Gastroesophageal sphincter (tissue), 4 donors: ENCODE measurements around the gene CCDC33. TPM values are rescaled to one million over a fixed set of nuclear protein-coding genes. Genes with fewer than 3 reads are reported as not detected.

Experiments used
- ATAC-seq: fragments of 150-250 bp; one replicate; pipeline ENCODE4 v1.9.1; 2016; ENCODE audit warnings: mild to moderate bottlenecking, moderate library complexity
- H3K27ac ChIP-seq, 4 donors: fragments of 200-600 bp; sonication (generic) in 3 of 4; 1 replicate in 3 of 4; 2 replicates in 1 of 4; pipeline ENCODE4 v1.5.1; 2016 to 2019
- H3K27me3 ChIP-seq: fragments of 200-600 bp; sonication (generic); one replicate; pipeline ENCODE4 v1.5.1; 2019
- H3K36me3 ChIP-seq, 2 donors: fragments of 200-600 bp; sonication (generic); one replicate each; pipeline ENCODE4 v1.5.1; 2019; ENCODE audit warnings: control low read depth in 1 of 2
- H3K4me1 ChIP-seq, 3 donors: fragments of 200-600 bp; sonication (generic); 1 replicate in 2 of 3; 2 replicates in 1 of 3; pipeline ENCODE4 v1.5.1; 2016 to 2019; ENCODE audit warnings: control low read depth in 2 of 3
- H3K4me3 ChIP-seq, 2 donors: fragments of 200-600 bp; sonication (generic); one replicate each; pipeline ENCODE4 v1.5.1; 2019; ENCODE audit warnings: mild to moderate bottlenecking in 1 of 2, moderate library complexity in 1 of 2
- H3K9me3 ChIP-seq, 3 donors: fragments of 200-600 bp; sonication (generic); one replicate each; pipeline ENCODE4 v1.5.1; 2017 to 2019; ENCODE audit warnings: control low read depth in 2 of 3
- EP300 ChIP-seq: sonication (generic); formaldehyde crosslinking; IDR thresholded peaks from one replicate; pipeline ENCODE4 v1.6.1; 2017; ENCODE audit warnings: antibody characterized with exemption, mild to moderate bottlenecking
- POLR2A ChIP-seq, 2 donors: fragments of 450-650 bp; IDR thresholded peaks; one replicate each; pipeline ENCODE4 v1.6.1; 2017; ENCODE audit warnings: antibody characterized with exemption in 2 of 2, mild to moderate bottlenecking in 2 of 2, moderate library complexity in 1 of 2
- POLR2AphosphoS5 ChIP-seq: sonication (generic); formaldehyde crosslinking; IDR thresholded peaks from one replicate; pipeline ENCODE4 v1.6.1; 2017; ENCODE audit warnings: antibody characterized with exemption
- WGBS, 2 donors: methylation state at CpG; one replicate each; pipeline ENCODE4 v1.1.5; 2018; ENCODE audit warnings: low coverage in 1 of 2; 5-methylcytosine and 5-hydroxymethylcytosine counted together
- total RNA-seq, 4 donors: library from RNA; depleted of rRNA; stranded (reverse); fragments of >200 nt; gene quantifications; one replicate each; pipeline ENCODE4 v1.1.0, GENCODE V29; 2016
- TF ChIP-seq, protein P1 (sequence below), 4 experiments: fragments of 200-600 bp in 2 of 4; fragments of 450-650 bp in 2 of 4; sonication (generic) in 1 of 4; IDR thresholded peaks; one replicate each; pipeline ENCODE4 v1.5.1; 2017 to 2019; ENCODE audit warnings: antibody characterized with exemption in 4 of 4, mild to moderate bottlenecking in 2 of 4, moderate library complexity in 2 of 4

Gene CCDC33
- total RNA-seq, 4 donors from 2014 or later: not detected

DNA sequence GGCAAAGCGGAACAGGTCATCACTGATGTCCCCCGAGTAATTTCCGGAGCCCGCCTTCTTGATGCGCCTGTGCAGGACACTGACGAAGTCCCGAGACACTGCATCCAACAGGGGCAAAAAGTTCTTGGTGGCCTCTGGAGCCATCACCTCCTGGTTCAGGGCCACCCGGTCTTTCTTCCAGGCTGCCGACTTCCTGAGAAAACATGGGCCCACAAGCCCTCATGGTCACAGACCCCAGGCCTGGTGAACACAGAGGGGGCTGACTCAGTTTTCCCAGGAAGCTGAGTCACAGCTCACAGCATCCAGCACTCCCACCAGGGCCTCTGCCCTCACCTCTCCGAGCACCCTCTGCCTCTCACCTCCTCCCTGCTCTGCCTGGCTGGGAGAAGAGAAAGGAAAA lies 108.9 kb downstream of the CCDC33 start:
- no peaks in the 10 kb centered on the region for H3K9me3 ChIP-seq
- no peak overlapping the region for H3K4me3 ChIP-seq
- H3K27me3 ChIP-seq: peaks cover 7% of the 10 kb centered on the region
- ATAC-seq: no peak
- H3K36me3 ChIP-seq: no peaks in the 10 kb centered on the region
- no peaks in the 10 kb centered on the region for H3K4me1 ChIP-seq
- TF ChIP-seq, protein P1, sequence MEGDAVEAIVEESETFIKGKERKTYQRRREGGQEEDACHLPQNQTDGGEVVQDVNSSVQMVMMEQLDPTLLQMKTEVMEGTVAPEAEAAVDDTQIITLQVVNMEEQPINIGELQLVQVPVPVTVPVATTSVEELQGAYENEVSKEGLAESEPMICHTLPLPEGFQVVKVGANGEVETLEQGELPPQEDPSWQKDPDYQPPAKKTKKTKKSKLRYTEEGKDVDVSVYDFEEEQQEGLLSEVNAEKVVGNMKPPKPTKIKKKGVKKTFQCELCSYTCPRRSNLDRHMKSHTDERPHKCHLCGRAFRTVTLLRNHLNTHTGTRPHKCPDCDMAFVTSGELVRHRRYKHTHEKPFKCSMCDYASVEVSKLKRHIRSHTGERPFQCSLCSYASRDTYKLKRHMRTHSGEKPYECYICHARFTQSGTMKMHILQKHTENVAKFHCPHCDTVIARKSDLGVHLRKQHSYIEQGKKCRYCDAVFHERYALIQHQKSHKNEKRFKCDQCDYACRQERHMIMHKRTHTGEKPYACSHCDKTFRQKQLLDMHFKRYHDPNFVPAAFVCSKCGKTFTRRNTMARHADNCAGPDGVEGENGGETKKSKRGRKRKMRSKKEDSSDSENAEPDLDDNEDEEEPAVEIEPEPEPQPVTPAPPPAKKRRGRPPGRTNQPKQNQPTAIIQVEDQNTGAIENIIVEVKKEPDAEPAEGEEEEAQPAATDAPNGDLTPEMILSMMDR (IDR thresholded peaks at IDR 0.05): no peak
- TF ChIP-seq POLR2AphosphoS5 (no peak), POLR2A (IDR thresholded peaks at IDR 0.05) (no peak), EP300 (no peak)
- H3K27ac ChIP-seq: no peak overlapping the region
- 17 to 91% methylated on average over 1 to 5 of the region's 10 CpGs for WGBS, 2 donors

DNA sequence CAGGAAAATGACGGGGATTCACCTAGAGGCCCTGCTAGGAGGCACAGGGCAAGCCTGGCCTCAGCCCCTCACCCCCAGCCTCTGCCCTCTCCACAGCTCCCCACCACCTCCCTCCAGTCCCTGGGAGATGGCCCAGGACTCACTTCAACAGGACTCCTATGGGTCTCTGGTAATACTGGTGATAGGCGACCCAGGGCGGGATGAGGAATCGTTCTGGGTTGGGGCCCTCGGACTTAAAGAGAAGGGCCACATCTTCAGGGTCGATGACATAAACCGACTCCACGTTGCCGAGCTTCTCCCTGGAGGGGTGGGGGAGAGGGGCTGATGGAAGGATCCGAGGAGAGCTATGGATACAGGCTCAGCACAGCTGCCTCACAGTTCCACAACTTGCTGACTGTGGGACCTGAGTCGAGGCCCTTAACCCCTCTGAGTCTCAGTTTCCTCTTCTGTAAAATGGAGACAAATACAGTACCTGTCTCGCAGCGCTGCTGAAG lies 111.7 kb downstream of the CCDC33 start:
- peaks cover 23% of the 10 kb centered on the region for H3K27me3 ChIP-seq
- ATAC-seq: no peak
- no peak overlapping the region for H3K27ac ChIP-seq
- no peaks in the 10 kb centered on the region for H3K36me3 ChIP-seq
- WGBS, 2 donors: 74 to 93% methylated on average over 2 to 5 of the region's 13 CpGs
- TF ChIP-seq POLR2AphosphoS5: no peak
- no peak for TF ChIP-seq EP300
- TF ChIP-seq, protein P1 (IDR thresholded peaks at IDR 0.05): no peak
- no peak for TF ChIP-seq POLR2A (IDR thresholded peaks at IDR 0.05)
- no peak overlapping the region for H3K4me3 ChIP-seq
- no peaks in the 10 kb centered on the region for H3K4me1 ChIP-seq
- H3K9me3 ChIP-seq: no peaks in the 10 kb centered on the region

DNA sequence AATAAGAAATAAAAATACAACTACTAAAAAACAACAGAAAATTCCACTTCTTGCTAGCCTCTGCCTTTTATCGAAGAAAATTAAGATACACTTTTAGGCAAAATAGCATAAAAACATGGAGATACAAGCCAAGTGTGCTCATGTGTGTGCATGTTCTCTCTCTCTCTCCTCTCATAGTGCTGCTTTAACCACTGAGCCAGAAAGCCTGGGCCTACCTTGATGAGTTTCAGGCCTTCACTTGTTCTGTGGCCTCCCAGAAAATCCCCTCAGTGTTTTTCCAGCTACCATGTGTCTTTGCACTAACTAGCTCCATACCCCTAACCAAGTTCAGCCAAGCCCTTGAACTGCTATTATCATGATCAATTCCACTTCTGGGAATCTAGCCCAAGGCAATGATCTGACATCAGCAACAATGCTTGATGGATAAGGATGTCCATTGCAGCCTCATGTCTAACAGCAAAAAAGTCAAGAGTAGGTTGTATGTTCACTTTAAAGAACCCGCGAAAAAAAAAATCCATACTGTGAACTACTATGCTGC lies 113.2 kb downstream of the CCDC33 start:
- Histone ChIP-seq H3K27ac (no peak overlapping the region), H3K9me3 (no peaks in the 10 kb centered on the region), H3K27me3 (peaks cover 16% of the 10 kb centered on the region), H3K36me3 (no peaks in the 10 kb centered on the region), H3K4me1 (no peaks in the 10 kb centered on the region), H3K4me3 (no peak overlapping the region)
- WGBS, 2 donors: 97 to 100% methylated on average over 1 to 3 of the region's 3 CpGs
- TF ChIP-seq, protein P1 (IDR thresholded peaks at IDR 0.05): no peak
- TF ChIP-seq POLR2A (IDR thresholded peaks at IDR 0.05): no peak
- no peak for TF ChIP-seq POLR2AphosphoS5
- no peak for TF ChIP-seq EP300
- ATAC-seq: no peak

DNA sequence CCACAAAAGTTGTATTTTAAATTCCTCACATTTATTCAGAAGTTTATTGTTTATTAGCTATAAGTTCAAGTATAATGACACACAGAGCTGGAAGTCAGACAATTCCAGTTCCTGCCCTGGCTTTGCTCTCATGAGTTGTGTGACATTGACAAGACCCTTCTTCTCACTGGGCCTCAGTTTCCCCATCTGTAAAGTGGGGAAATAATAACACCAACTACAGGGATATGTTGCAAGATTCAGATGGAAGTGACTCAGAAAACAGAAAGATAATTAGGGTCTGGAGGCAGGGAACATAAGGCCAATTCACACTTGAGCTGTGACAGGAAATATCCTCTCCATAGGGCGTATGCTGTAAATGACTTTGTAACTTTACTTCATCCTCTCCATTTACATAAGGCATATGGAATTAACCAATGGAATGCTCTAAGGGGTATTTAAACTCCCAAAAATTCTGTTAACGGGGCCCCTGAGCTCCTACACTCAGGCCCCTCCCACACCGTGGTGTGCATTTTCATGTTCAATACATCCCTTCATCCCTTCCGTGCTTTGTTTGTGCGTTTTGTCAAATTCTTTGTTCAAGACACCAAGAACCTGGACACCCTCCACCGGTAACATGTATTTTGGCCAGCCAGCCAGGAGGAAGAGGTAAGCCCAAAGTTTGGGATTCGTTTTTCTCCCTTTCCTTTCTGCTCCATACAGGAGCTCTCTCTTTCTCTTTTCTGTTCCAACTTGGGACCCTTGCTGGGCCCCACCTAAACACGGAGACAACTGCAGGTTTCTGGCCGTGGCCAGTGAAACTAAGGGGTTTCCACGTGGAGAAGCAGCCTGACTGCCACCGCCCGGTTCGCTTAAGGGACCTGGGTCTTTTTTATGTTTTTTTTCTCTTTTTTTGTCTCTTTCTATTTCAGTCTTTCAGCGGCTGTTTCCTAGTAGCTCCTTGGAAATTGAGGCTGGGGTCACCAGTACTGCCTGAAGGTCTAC lies 114.5 kb downstream of the CCDC33 start:
- Histone ChIP-seq H3K27me3 (peaks cover 19% of the 10 kb centered on the region), H3K36me3 (no peaks in the 10 kb centered on the region), H3K9me3 (no peaks in the 10 kb centered on the region), H3K4me3 (no peak overlapping the region), H3K27ac (no peak overlapping the region), H3K4me1 (no peaks in the 10 kb centered on the region)
- no peak for ATAC-seq
- WGBS, 2 donors: 54 to 57% methylated on average over 6 to 13 of the region's 14 CpGs
- TF ChIP-seq POLR2AphosphoS5: no peak

DNA sequence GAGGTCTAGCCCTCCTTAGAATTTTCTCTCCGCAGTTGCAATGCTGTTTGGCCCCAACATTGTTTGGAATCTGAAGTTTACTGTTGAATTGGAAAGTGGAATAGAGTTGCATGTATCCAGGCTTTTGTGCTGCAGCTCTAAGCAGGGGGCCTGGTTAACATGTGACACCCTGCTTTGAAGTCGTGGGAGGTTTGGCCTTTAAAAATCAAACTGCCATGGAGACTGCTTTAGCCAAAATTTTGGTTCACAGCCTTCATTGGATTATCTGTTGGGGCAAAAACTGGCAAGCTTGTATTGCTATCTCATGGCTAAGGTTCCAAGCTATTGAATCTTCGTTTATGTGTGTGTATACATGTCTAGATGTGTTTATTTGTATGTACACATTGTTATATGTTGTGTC lies 115.5 kb downstream of the CCDC33 start:
- WGBS, 2 donors: 33% methylated on average over 2 of the region's 3 CpGs; no CpG with 5 or more reads in 1 of the 2 donors
- H3K27me3 ChIP-seq: peaks cover 26% of the 10 kb centered on the region
- no peak overlapping the region for H3K27ac ChIP-seq
- H3K4me1 ChIP-seq: no peaks in the 10 kb centered on the region
- ATAC-seq: no peak
- TF ChIP-seq EP300: no peak
- TF ChIP-seq POLR2A (IDR thresholded peaks at IDR 0.05): no peak
- no peak for TF ChIP-seq POLR2AphosphoS5
- TF ChIP-seq, protein P1 (IDR thresholded peaks at IDR 0.05): no peak
- H3K9me3 ChIP-seq: no peaks in the 10 kb centered on the region
- H3K36me3 ChIP-seq: no peaks in the 10 kb centered on the region
- no peak overlapping the region for H3K4me3 ChIP-seq
